Measurements from ENCODE around the gene ECHDC3. TPM values are rescaled to one million over a fixed set of nuclear protein-coding genes. Genes with fewer than 3 reads are reported as not detected.

Gene ECHDC3
- total and polyA plus RNA-seq, 2 of the 13 experiments (the other 11 are each of a cell fraction or from before 2014, with no cell fraction given): not detected

DNA sequence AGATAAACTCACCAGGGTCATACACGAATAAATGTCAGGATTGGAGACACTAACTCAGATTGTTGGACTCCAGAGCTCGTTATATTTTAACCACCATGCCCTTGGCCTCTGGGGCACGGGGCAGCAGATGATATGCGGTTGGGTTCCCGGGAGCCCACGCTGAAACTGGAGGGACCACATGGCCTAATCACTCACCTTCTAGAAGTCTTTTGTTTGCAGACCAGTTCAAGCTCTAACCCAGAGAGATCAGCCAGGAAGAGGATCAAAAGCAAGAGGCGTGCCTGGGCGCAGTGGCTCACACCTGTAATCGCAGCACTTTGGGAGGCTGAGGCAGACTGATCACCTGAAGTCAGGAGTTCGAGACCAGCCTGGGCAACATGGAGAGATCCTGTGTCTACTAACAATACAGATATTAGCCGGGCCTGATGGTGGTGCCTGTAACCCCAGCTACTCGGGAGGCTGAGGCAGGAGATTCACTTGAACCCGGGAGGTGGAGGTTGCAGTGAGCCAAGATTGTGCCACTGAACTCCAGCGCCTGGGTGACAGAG lies 42.6 kb upstream of the ECHDC3 start (continued):
- TF ChIP-seq, protein P1, sequence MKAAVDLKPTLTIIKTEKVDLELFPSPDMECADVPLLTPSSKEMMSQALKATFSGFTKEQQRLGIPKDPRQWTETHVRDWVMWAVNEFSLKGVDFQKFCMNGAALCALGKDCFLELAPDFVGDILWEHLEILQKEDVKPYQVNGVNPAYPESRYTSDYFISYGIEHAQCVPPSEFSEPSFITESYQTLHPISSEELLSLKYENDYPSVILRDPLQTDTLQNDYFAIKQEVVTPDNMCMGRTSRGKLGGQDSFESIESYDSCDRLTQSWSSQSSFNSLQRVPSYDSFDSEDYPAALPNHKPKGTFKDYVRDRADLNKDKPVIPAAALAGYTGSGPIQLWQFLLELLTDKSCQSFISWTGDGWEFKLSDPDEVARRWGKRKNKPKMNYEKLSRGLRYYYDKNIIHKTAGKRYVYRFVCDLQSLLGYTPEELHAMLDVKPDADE (CRISPR knock-in tag; IDR thresholded peaks at IDR 0.05): no peak
- TF ChIP-seq, protein P2, sequence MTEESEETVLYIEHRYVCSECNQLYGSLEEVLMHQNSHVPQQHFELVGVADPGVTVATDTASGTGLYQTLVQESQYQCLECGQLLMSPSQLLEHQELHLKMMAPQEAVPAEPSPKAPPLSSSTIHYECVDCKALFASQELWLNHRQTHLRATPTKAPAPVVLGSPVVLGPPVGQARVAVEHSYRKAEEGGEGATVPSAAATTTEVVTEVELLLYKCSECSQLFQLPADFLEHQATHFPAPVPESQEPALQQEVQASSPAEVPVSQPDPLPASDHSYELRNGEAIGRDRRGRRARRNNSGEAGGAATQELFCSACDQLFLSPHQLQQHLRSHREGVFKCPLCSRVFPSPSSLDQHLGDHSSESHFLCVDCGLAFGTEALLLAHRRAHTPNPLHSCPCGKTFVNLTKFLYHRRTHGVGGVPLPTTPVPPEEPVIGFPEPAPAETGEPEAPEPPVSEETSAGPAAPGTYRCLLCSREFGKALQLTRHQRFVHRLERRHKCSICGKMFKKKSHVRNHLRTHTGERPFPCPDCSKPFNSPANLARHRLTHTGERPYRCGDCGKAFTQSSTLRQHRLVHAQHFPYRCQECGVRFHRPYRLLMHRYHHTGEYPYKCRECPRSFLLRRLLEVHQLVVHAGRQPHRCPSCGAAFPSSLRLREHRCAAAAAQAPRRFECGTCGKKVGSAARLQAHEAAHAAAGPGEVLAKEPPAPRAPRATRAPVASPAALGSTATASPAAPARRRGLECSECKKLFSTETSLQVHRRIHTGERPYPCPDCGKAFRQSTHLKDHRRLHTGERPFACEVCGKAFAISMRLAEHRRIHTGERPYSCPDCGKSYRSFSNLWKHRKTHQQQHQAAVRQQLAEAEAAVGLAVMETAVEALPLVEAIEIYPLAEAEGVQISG (CRISPR knock-in tag; IDR thresholded peaks at IDR 0.05): peak; percentile 76
- TF ChIP-seq ZNF7 (CRISPR knock-in tag; IDR thresholded peaks at IDR 0.05): no peak
- TF ChIP-seq, protein P3, sequence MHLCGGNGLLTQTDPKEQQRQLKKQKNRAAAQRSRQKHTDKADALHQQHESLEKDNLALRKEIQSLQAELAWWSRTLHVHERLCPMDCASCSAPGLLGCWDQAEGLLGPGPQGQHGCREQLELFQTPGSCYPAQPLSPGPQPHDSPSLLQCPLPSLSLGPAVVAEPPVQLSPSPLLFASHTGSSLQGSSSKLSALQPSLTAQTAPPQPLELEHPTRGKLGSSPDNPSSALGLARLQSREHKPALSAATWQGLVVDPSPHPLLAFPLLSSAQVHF (CRISPR knock-in tag; IDR thresholded peaks at IDR 0.05): no peak
- TF ChIP-seq ZNF343 (CRISPR knock-in tag; IDR thresholded peaks at IDR 0.05): peak; percentile 57; the same call in 1 of the 2 replicates
- 0 out of 2 replicates have a peak, but pooled peaks have one; percentile 33 for TF ChIP-seq SIX4 (CRISPR knock-in tag; IDR thresholded peaks at IDR 0.05)
- TF ChIP-seq, protein P4, sequence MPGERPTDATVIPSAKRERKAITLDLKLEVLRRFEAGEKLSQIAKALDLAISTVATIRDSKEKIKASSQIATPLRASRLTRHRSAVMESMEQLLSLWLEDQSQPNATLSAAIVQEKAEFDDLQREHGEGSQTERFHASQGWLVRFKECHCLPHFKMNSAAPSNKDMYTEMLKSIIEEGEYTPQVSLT (CRISPR knock-in tag; IDR thresholded peaks at IDR 0.05; ENCODE audit: borderline replicate concordance, low read depth): no peak; the same call in 1 of the 2 replicates
- no peak for TF ChIP-seq ZNF224 (CRISPR knock-in tag; IDR thresholded peaks at IDR 0.05)
- TF ChIP-seq CBX2 (IDR thresholded peaks at IDR 0.05; ENCODE audit: low read depth, low read length): no peak
- TF ChIP-seq CBX2 (CRISPR knock-in tag; IDR thresholded peaks at IDR 0.05; ENCODE audit: low read depth): peak; percentile 85; the same call in 1 of the 2 replicates
- no peak for TF ChIP-seq MAFG (CRISPR knock-in tag; IDR thresholded peaks at IDR 0.05)
- TF ChIP-seq ZNF350 (CRISPR knock-in tag; IDR thresholded peaks at IDR 0.05; ENCODE audit: borderline replicate concordance, low read depth): peak; percentile 78
- no peak for TF ChIP-seq RORA (CRISPR knock-in tag; IDR thresholded peaks at IDR 0.05)
- TF ChIP-seq, protein P5, sequence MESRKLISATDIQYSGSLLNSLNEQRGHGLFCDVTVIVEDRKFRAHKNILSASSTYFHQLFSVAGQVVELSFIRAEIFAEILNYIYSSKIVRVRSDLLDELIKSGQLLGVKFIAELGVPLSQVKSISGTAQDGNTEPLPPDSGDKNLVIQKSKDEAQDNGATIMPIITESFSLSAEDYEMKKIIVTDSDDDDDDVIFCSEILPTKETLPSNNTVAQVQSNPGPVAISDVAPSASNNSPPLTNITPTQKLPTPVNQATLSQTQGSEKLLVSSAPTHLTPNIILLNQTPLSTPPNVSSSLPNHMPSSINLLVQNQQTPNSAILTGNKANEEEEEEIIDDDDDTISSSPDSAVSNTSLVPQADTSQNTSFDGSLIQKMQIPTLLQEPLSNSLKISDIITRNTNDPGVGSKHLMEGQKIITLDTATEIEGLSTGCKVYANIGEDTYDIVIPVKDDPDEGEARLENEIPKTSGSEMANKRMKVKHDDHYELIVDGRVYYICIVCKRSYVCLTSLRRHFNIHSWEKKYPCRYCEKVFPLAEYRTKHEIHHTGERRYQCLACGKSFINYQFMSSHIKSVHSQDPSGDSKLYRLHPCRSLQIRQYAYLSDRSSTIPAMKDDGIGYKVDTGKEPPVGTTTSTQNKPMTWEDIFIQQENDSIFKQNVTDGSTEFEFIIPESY (CRISPR knock-in tag; IDR thresholded peaks at IDR 0.05): peak; percentile 74
- no peak for TF ChIP-seq CHD2 (IDR thresholded peaks at IDR 0.05; ENCODE audit: low read depth, low read length)
- TF ChIP-seq HOXA3 (CRISPR knock-in tag; IDR thresholded peaks at IDR 0.05): peak; percentile 92
- TF ChIP-seq ARNT2 (CRISPR knock-in tag; IDR thresholded peaks at IDR 0.05; ENCODE audit: low read depth): peak; percentile 34; the same call in 1 of the 2 replicates
- peak; percentile 94 for TF ChIP-seq SOX5 (CRISPR knock-in tag; IDR thresholded peaks at IDR 0.05; ENCODE audit: borderline replicate concordance)
- TF ChIP-seq, protein P6, sequence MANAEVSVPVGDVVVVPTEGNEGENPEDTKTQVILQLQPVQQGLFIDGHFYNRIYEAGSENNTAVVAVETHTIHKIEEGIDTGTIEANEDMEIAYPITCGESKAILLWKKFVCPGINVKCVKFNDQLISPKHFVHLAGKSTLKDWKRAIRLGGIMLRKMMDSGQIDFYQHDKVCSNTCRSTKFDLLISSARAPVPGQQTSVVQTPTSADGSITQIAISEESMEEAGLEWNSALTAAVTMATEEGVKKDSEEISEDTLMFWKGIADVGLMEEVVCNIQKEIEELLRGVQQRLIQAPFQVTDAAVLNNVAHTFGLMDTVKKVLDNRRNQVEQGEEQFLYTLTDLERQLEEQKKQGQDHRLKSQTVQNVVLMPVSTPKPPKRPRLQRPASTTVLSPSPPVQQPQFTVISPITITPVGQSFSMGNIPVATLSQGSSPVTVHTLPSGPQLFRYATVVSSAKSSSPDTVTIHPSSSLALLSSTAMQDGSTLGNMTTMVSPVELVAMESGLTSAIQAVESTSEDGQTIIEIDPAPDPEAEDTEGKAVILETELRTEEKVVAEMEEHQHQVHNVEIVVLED (CRISPR knock-in tag; IDR thresholded peaks at IDR 0.05; ENCODE audit: borderline replicate concordance): peak; percentile 46; the same call in 1 of the 2 replicates
- no peak for TF ChIP-seq MTA3 (CRISPR knock-in tag; IDR thresholded peaks at IDR 0.05)
- no peak for TF ChIP-seq KAT7 (CRISPR knock-in tag; IDR thresholded peaks at IDR 0.05; ENCODE audit: borderline replicate concordance)
- peak; percentile 94 for TF ChIP-seq SP5 (CRISPR knock-in tag; IDR thresholded peaks at IDR 0.05; ENCODE audit: borderline replicate concordance, low read depth)
- no peak for TF ChIP-seq PAF1 (CRISPR knock-in tag; IDR thresholded peaks at IDR 0.05)

Measured in HepG2 (cell line).